Measurements from ENCODE around the gene NR1D2. TPM values are rescaled to one million over a fixed set of nuclear protein-coding genes. Genes with fewer than 3 reads are reported as not detected.
A peak's percentile ranks its signal among the peaks of the same experiment; 100 is the strongest.
"Not testable (repeated sequence)": the region's sequence is repeated elsewhere in the genome, so short reads cannot be mapped to it uniquely, and the experiment has no call there.

Gene NR1D2
- total RNA-seq (10 to 100 TPM; 23.9 to 54.7 (median 37.1) TPM), polyA plus RNA-seq (11.9 TPM)
- long read RNA-seq, donor 1, full-length matches to known transcripts: 65 of 79 reads
- long read RNA-seq, donor 1, partial matches to known transcripts: 3 of 79 reads
- long read RNA-seq, donor 1, other reads (novel, unspliced or antisense): 11 of 79 reads
- long read RNA-seq, donor 2, full-length matches to known transcripts: 34 of 42 reads
- long read RNA-seq, donor 2, partial matches to known transcripts: 0 of 42 reads
- long read RNA-seq, donor 2, other reads (novel, unspliced or antisense): 8 of 42 reads
- long read RNA-seq, donor 3, full-length matches to known transcripts: 1 of 12 reads
- long read RNA-seq, donor 3, partial matches to known transcripts: 11 of 12 reads
- long read RNA-seq, donor 3, other reads (novel, unspliced or antisense): 0 of 12 reads
- long read RNA-seq, donor 4, full-length matches to known transcripts: 42 of 50 reads
- long read RNA-seq, donor 4, partial matches to known transcripts: 5 of 50 reads
- long read RNA-seq, donor 4, other reads (novel, unspliced or antisense): 3 of 50 reads

DNA sequence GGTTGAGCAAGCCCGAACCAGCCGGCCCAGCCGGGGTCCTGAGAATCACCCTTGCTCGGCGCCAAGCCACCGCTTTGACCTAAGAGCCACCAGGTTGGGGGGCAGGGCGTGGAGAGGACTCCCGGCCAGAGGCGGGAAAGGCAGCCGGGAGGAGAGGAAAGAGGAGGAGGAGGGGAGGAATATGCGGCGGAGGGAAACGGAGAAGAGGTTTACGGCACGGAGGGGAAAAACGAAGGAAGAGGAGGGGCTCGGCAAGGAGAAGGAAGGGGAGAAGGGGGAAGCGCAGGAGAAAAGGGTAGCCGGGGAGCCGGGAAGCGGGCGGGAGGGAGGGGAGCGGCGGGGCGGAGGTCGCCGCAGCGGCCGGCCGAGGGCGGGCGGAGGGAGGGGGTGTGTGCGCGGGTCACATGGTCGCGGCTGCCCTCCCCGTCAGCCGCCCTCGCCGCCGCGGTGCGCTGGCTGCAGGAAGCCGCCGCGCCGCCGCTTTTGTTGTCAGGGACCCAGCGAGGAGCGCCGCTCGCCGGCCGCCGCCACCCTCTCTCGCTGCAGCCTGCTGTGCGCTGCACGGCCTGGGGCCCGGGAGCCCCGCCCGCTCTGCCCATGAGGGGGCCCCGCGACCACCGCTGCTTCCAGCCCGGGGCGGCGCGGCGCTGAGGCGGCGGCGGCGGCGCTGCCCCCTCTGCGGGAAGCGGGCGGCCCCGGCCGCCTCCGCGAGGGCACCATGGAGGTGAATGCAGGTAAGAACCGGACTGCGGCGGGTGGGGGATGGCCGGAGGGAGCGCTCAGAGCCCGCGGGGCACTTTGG, at the start of gene NR1D2:
NR1D2 (plus strand) TSS at position 426 of the 802 bp plus-strand sequence; CDS start at position 719, 293 bp downstream.
- peak; percentile 80 to 81 for ATAC-seq
- intact Hi-C loops (cut with DNase I): no loop called here
- Histone ChIP-seq H3K9me3 (ENCODE audit: control insufficient read depth, low read length) (no peaks in the 10 kb centered on the region), H3K4me1 (ENCODE audit: control insufficient read depth, insufficient read depth, low read length) (peaks cover 8% of the 10 kb centered on the region), H3K27ac (ENCODE audit: low read length) (peak within 1 kb of the TSS; percentile 95), H3K4me3 (ENCODE audit: low read length) (peak within 1 kb of the TSS; percentile 99), H3K27me3 (ENCODE audit: control insufficient read depth, insufficient read depth) (no peaks in the 10 kb centered on the region)
- WGBS: under 1% methylated on average over 86 of the region's 88 CpGs
- peak; percentile 87 to 95 (median 95) for DNase-seq

DNA sequence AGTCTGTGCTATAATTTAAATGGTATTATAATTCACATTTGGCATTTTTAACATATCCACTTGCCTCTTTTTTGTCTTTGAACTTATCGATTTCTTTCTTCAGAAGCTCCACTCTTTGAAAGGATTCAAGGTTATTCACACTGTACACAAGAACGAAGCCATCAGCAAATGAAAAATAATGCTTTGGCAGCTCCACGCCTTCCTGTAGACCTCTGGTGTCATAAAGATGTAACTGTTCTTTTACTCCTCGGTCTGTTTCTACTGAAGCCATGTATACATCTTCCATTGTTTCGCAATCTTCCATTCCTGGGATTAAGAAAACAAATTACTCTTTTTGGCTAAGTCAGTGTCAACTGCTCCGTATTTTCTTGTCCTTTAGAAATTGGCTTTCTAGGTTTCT, 44.3 kb upstream of the NR1D2 start:
- Histone ChIP-seq H3K4me1 (ENCODE audit: control insufficient read depth, insufficient read depth, low read length) (no peaks in the 10 kb centered on the region), H3K27me3 (ENCODE audit: control insufficient read depth, insufficient read depth) (no peaks in the 10 kb centered on the region), H3K9me3 (ENCODE audit: control insufficient read depth, low read length) (no peaks in the 10 kb centered on the region), H3K4me3 (ENCODE audit: low read length) (no peak overlapping the region), H3K27ac (ENCODE audit: low read length) (no peak overlapping the region)
- no peak for DNase-seq
- intact Hi-C loops (cut with DNase I): no loop called here
- ATAC-seq: no peak
- 84% methylated on average over 6 of the region's 6 CpGs for WGBS

DNA sequence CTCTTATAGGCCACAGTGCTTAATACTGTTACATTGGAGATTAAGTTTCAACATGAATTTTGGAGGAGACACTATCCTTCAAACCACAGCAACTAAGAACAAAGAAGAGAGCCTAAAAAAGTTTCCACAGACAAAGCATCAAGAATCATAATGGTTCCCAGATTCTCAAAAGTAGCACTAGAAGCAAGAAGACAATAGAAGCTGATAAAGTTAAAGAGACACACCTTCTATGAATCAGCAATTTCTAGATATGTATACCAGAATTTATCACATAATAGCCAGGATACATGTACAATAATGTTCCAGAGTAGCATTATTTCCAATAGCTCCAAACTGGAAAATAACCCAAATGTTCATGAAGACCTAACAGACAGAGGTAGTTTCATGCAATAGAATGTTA, 40.5 kb upstream of the NR1D2 start:
- Histone ChIP-seq H3K27me3 (ENCODE audit: control insufficient read depth, insufficient read depth) (no peaks in the 10 kb centered on the region), H3K4me1 (ENCODE audit: control insufficient read depth, insufficient read depth, low read length) (no peaks in the 10 kb centered on the region), H3K27ac (ENCODE audit: low read length) (no peak overlapping the region), H3K9me3 (ENCODE audit: control insufficient read depth, low read length) (no peaks in the 10 kb centered on the region), H3K4me3 (ENCODE audit: low read length) (no peak overlapping the region)
- ATAC-seq (no peak), DNase-seq (no peak)
- intact Hi-C loops (cut with DNase I): no loop called here

DNA sequence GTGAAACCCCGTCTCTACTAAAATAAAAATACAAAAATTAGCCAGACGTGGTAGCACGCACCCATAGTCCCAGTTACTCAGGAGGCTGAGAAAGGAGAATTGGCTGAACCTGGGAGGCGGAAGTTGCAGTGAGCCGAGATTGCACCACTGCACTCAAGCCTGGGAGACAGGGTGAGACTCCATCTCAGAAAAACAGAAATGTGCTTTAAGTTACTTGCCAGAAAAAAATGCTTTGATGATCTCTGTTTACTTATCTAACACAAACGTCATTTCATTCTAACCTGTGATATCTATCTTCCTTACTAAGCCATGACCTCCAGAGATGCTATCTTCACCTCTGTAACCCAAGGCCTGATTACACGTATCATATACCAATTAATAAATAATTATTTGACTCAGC, 35.7 kb upstream of the NR1D2 start:
- Histone ChIP-seq H3K27me3 (ENCODE audit: control insufficient read depth, insufficient read depth) (no peaks in the 10 kb centered on the region), H3K4me1 (ENCODE audit: control insufficient read depth, insufficient read depth, low read length) (no peaks in the 10 kb centered on the region), H3K4me3 (ENCODE audit: low read length) (no peak overlapping the region), H3K27ac (ENCODE audit: low read length) (no peak overlapping the region), H3K9me3 (ENCODE audit: control insufficient read depth, low read length) (no peaks in the 10 kb centered on the region)
- DNase-seq (no peak), ATAC-seq (no peak)
- intact Hi-C loops (cut with DNase I): no loop called here
- WGBS: 90% methylated on average over 7 of the region's 7 CpGs

DNA sequence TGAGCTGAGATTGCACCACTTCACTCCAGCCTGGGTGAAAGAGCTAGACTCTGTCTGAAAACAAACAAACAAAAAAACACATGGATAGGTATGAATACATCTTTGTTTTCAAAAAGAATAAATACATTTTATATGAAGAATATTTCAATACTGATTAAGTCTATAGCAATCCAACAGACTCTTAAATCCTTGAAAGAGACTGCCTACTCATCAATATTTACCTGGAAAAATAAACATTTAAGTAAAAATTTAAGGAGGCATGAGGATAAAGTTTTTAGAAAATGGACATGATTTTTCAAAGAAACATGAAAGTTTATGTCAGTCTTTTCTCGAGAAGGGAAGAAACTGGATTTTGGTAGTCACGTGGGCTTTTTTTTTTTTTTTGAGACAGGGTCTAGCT, 33.7 kb upstream of the NR1D2 start:
- Histone ChIP-seq H3K4me1 (ENCODE audit: control insufficient read depth, insufficient read depth, low read length) (no peaks in the 10 kb centered on the region), H3K9me3 (ENCODE audit: control insufficient read depth, low read length) (no peaks in the 10 kb centered on the region), H3K4me3 (ENCODE audit: low read length) (no peak overlapping the region), H3K27me3 (ENCODE audit: control insufficient read depth, insufficient read depth) (no peaks in the 10 kb centered on the region), H3K27ac (ENCODE audit: low read length) (no peak overlapping the region)
- WGBS: 93% methylated on average over 2 of the region's 2 CpGs
- intact Hi-C loops (cut with DNase I): no loop called here
- DNase-seq: no peak
- no peak for ATAC-seq

DNA sequence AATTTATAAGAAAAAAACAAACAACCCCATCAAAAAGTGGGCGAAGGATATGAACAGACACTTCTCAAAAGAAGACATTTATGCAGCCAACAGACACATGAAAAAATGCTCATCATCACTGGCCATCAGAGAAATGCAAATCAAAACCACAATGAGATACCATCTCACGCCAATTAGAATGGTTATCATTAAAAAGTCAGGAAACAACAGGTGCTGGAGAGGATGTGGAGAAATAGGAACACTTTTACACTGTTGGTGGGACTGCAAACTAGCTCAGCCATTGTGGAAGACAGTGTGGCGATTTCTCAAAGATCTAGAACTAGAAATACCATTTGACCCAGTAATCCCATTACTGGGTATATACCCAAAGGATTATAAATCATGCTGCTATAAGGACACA, 32.8 kb upstream of the NR1D2 start:
- not testable (repeated sequence) for ATAC-seq; H3K27ac ChIP-seq (ENCODE audit: low read length)
- 88% methylated on average over 3 of the region's 3 CpGs for WGBS

DNA sequence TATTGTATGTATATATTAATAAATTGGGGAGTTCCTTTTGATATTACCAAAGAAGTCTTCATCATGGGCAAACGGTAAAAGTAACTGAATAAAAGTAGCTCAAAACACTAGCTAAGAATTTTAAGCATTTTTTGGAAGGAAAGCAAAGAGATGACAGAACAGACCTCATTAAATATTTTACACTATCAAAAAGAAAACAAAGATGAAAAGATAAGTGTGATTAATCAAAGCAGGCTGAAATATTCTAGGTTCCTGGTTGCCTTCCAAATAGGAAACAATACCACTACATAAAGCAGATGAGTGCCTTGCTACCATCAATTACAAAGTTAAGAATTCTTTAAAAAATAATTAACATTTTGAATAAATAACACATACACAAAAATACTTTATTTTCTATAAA, 31.9 kb upstream of the NR1D2 start:
- H3K27me3 ChIP-seq (ENCODE audit: control insufficient read depth, insufficient read depth): no peaks in the 10 kb centered on the region
- DNase-seq (no peak), ATAC-seq (no peak)
- intact Hi-C loops (cut with DNase I): no loop called here
- no peak overlapping the region for H3K4me3 ChIP-seq (ENCODE audit: low read length)
- no peaks in the 10 kb centered on the region for H3K4me1 ChIP-seq (ENCODE audit: control insufficient read depth, insufficient read depth, low read length)
- H3K9me3 ChIP-seq (ENCODE audit: control insufficient read depth, low read length): no peaks in the 10 kb centered on the region
- no peak overlapping the region for H3K27ac ChIP-seq (ENCODE audit: low read length)
- WGBS: 91% methylated on average over 1 of the region's 1 CpG

More for the DNA sequence above, 32.8 kb upstream of the NR1D2 start:
- H3K27me3 ChIP-seq (ENCODE audit: control insufficient read depth, insufficient read depth); H3K4me3 ChIP-seq (ENCODE audit: low read length); DNase-seq; intact Hi-C loops (cut with DNase I); H3K4me1 ChIP-seq (ENCODE audit: control insufficient read depth, insufficient read depth, low read length); H3K9me3 ChIP-seq (ENCODE audit: control insufficient read depth, low read length): not testable (repeated sequence)

DNA sequence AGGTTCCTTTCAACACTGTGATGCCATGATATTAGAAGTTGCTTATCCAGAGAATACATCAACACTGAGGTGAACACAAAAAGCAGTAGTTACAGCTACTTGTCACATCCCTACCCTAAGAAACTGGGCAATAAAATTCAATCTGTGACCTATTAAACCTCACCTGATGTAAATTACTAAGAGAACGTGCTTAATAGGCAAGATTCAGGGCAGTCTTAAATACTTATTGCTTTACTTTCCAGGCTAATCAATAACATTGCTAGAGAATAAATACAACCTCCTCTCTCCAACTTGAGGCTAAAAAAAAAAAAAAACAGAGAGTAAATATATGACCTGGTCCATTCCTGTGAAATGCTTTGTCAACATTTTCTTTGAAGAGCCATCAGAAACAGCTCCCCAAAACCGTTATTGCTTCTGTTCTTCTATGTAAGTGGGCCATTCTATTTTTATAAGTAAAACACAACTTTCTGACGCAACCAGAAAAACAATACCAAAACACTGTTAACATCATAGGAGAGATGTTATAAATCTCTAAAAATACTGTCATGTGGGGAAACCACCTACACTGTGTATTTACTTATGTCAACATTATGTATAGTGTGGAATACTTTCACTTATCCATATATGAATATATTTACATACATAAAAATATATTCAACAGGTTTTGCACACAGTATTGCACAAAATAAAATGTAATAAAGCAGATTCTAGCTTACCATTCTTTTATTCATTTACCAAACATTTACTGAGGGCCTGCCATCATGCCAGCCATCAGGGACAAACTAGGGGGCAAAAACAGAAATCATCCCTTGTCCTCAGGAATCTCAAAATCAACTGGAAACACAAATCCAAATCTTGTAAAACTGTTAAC, 31.0 kb upstream of the NR1D2 start:
- ATAC-seq (no peak), DNase-seq (no peak)
- Histone ChIP-seq H3K9me3 (ENCODE audit: control insufficient read depth, low read length) (no peaks in the 10 kb centered on the region), H3K27ac (ENCODE audit: low read length) (no peak overlapping the region), H3K27me3 (ENCODE audit: control insufficient read depth, insufficient read depth) (no peaks in the 10 kb centered on the region), H3K4me3 (ENCODE audit: low read length) (no peak overlapping the region), H3K4me1 (ENCODE audit: control insufficient read depth, insufficient read depth, low read length) (no peaks in the 10 kb centered on the region)
- 84% methylated on average over 3 of the region's 3 CpGs for WGBS
- intact Hi-C loops (cut with DNase I): no loop called here

DNA sequence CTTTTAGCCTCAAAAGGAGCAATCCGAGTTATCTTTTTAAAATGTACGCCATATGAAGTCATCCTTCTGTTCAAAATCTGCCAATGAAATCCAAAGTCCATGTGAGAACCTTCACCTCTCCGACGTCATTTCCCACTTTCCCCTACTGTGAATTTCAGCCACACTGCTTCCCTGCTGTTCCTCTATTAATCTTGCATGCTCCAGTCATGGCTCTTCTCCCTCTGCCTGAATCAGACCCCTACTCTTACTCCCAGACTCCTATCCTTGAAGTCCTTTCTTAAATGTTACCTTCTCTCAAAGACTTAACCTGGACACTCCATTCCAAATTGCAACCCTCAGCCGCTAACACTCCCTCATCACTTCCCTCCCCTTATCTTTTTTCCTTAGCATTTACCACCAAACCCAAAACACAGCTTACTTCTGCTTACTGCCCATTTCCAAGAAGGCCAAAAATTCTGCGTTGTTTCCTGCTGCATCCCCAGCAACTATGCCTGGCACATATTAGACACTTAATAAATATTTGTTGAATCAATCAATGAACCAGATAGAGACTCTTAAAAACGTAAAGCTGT, 29.5 kb upstream of the NR1D2 start:
- Histone ChIP-seq H3K4me3 (ENCODE audit: low read length) (peak overlapping the region; percentile 72), H3K27me3 (ENCODE audit: control insufficient read depth, insufficient read depth) (no peaks in the 10 kb centered on the region), H3K4me1 (ENCODE audit: control insufficient read depth, insufficient read depth, low read length) (no peaks in the 10 kb centered on the region), H3K9me3 (ENCODE audit: control insufficient read depth, low read length) (no peaks in the 10 kb centered on the region), H3K27ac (ENCODE audit: low read length) (no peak overlapping the region)
- WGBS: 52% methylated on average over 7 of the region's 7 CpGs
- DNase-seq: no peak
- no peak for ATAC-seq
- intact Hi-C loops (cut with DNase I): no loop called here

DNA sequence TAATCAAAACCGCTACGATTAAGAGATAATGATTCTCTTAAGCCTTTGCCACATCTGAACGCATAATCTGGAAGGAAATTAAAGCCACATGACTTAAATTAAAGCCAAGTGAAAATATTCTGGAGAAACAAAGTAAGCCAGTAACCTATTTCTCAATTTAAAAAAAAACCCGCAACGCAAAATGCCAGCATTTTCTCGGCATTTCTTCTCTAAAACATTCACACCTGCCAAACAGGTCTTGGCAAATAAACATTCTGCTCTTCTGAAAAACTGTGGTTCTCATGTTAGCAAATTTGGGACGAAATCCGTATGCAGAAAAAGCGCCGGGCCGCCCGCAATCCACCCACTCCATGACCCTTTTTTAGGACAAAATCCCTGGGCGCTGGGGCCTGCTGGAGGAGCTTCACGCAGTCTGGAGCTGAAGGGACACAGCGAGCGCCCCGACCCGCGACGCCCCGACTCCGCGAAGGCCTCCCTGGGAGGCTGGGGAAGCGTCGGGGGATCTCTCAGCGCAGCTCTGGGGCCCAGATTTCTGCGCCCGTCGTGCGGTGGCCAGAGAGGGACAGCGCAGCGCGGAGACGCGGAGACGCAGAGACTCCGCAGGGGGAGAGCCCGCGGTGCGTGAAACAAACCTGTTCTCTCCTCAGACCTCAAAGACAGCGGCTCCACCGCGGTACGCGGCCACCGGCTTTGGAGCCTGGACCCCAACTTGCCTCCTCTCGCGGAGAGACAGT, 28.8 kb upstream of the NR1D2 start:
- H3K9me3 ChIP-seq (ENCODE audit: control insufficient read depth, low read length): no peaks in the 10 kb centered on the region
- ATAC-seq: peak; percentile 67 to 70
- DNase-seq: no peak
- 1% methylated on average over 48 of the region's 48 CpGs for WGBS
- H3K27ac ChIP-seq (ENCODE audit: low read length): peak overlapping the region; percentile 82
- no peaks in the 10 kb centered on the region for H3K27me3 ChIP-seq (ENCODE audit: control insufficient read depth, insufficient read depth)
- H3K4me3 ChIP-seq (ENCODE audit: low read length): peak overlapping the region; percentile 72
- intact Hi-C loops (cut with DNase I): no loop called here
- H3K4me1 ChIP-seq (ENCODE audit: control insufficient read depth, insufficient read depth, low read length): no peaks in the 10 kb centered on the region

Measured in right cardiac atrium (tissue), 5 donors.